ENCODE data around the gene KIAA0319L.
"Not testable (repeated sequence)": the region's sequence is repeated elsewhere in the genome, so short reads cannot be mapped to it uniquely, and the experiment has no call there.

Gene KIAA0319L

GRCh38 chr1:35580949-35581388, 23.8 kb upstream of the KIAA0319L start:
- peak in 1 of 2 experiments; percentile 72 for DNase-seq

GRCh38 chr1:35577071-35577998, 20.1 kb upstream of the KIAA0319L start:
- peak in 1 of 2 experiments; percentile 65 for DNase-seq

GRCh38 chr1:35576766-35577070, 19.5 kb upstream of the KIAA0319L start:
- not testable (repeated sequence) for DNase-seq

GRCh38 chr1:35576061-35576765, 19.0 kb upstream of the KIAA0319L start:
- DNase-seq = no peak

GRCh38 chr1:35575416-35575958, 18.3 kb upstream of the KIAA0319L start:
- DNase-seq = no peak

GRCh38 chr1:35574655-35575415, 17.6 kb upstream of the KIAA0319L start:
- DNase-seq = peak; percentile 53 to 88

GRCh38 chr1:35574125-35574654, 17.0 kb upstream of the KIAA0319L start:
- peak in 1 of 2 experiments; percentile 53 for DNase-seq

- peak; percentile 35 to 89 for DNase-seq
Observed at GRCh38 chr1:35573198-35574124, 16.3 kb upstream of the KIAA0319L start, which contains the start of gene TFAP2E. TSS of gene TFAP2E (plus strand) at chr1:35573314. CDS start at chr1:35573578, 264 bp downstream.

GRCh38 chr1:35572296-35572695, 15.1 kb upstream of the KIAA0319L start:
- no peak for DNase-seq

GRCh38 chr1:35571263-35571662, 14.1 kb upstream of the KIAA0319L start:
- DNase-seq = no peak

- DNase-seq = no peak
Observed at GRCh38 chr1:35570589-35571137, 13.5 kb upstream of the KIAA0319L start.

- no peak for DNase-seq
Observed at GRCh38 chr1:35569936-35570335, 12.7 kb upstream of the KIAA0319L start.

GRCh38 chr1:35568975-35569395, 11.8 kb upstream of the KIAA0319L start:
- DNase-seq = peak; percentile 53 to 87

- DNase-seq = no peak
Observed at GRCh38 chr1:35567947-35568558, 10.8 kb upstream of the KIAA0319L start.

- no peak for DNase-seq
Observed at GRCh38 chr1:35565742-35566133, 8.5 kb upstream of the KIAA0319L start.

- no peak for DNase-seq
Observed at GRCh38 chr1:35564884-35565741, 7.9 kb upstream of the KIAA0319L start.

GRCh38 chr1:35564037-35564883, 7.1 kb upstream of the KIAA0319L start:
- peak; percentile 52 to 90 for DNase-seq

GRCh38 chr1:35563166-35563565, 6.0 kb upstream of the KIAA0319L start:
- no peak for DNase-seq

Measured in NCI-H526 (cell line).